ENCODE results near the gene SLC35D3. TPM values are rescaled to one million over a fixed set of nuclear protein-coding genes. Genes with fewer than 3 reads are reported as not detected.
A peak's percentile ranks its signal among the peaks of the same experiment; 100 is the strongest.
"Not testable (repeated sequence)": the region's sequence is repeated elsewhere in the genome, so short reads cannot be mapped to it uniquely, and the experiment has no call there.

SLC35D3 gene
- total RNA-seq, 1 donor from 2014 or later, result not detected

- no peak for DNase-seq (ENCODE audit: low read depth in 2 of 2)
Measured at GRCh38 chr6:136923116-136923953, 1.2 kb downstream of the SLC35D3 start.

- DNase-seq (ENCODE audit: low read depth in 2 of 2), result no peak
Measured at GRCh38 chr6:136923954-136924673, 2.0 kb downstream of the SLC35D3 start.

GRCh38 chr6:136926383-136926782 lies 4.3 kb downstream of the SLC35D3 start:
- DNase-seq (ENCODE audit: low read depth in 2 of 2), result no peak

GRCh38 chr6:136927292-136927691 lies 5.2 kb downstream of the SLC35D3 start:
- DNase-seq (ENCODE audit: low read depth in 2 of 2), result peak in 1 of 2 donors; percentile 35

GRCh38 chr6:136930528-136930927 lies 8.4 kb downstream of the SLC35D3 start:
- DNase-seq (ENCODE audit: low read depth in 2 of 2), result no peak

GRCh38 chr6:136932599-136932998 lies 10.5 kb downstream of the SLC35D3 start:
- no peak for DNase-seq (ENCODE audit: low read depth in 2 of 2)

- no peak for DNase-seq (ENCODE audit: low read depth in 2 of 2)
Measured at GRCh38 chr6:136945072-136945471, 23.0 kb downstream of the SLC35D3 start.

GRCh38 chr6:136945711-136946121 lies 23.6 kb downstream of the SLC35D3 start:
- no peak for DNase-seq (ENCODE audit: low read depth in 2 of 2)

- DNase-seq (ENCODE audit: low read depth in 2 of 2), result no peak
Measured at GRCh38 chr6:136947037-136947436, 24.9 kb downstream of the SLC35D3 start.

GRCh38 chr6:136949957-136950356 lies 27.9 kb downstream of the SLC35D3 start:
- DNase-seq (ENCODE audit: low read depth in 2 of 2), result not testable (repeated sequence)

- DNase-seq (ENCODE audit: low read depth in 2 of 2), result no peak
Measured at GRCh38 chr6:136950436-136951126, 28.5 kb downstream of the SLC35D3 start.

GRCh38 chr6:136952714-136953260 lies 30.7 kb downstream of the SLC35D3 start:
- no peak for DNase-seq (ENCODE audit: low read depth in 2 of 2)

- DNase-seq (ENCODE audit: low read depth in 2 of 2), result no peak
Measured at GRCh38 chr6:136955123-136955522, 33.0 kb downstream of the SLC35D3 start.

- DNase-seq (ENCODE audit: low read depth in 2 of 2), result peak in 1 of 2 donors; percentile 40
Measured at GRCh38 chr6:136956590-136957544, 34.8 kb downstream of the SLC35D3 start.

GRCh38 chr6:136958168-136958567 lies 36.1 kb downstream of the SLC35D3 start:
- no peak for DNase-seq (ENCODE audit: low read depth in 2 of 2)

- no peak for DNase-seq (ENCODE audit: low read depth in 2 of 2)
Measured at GRCh38 chr6:136959471-136959891, 37.4 kb downstream of the SLC35D3 start.

- DNase-seq (ENCODE audit: low read depth in 2 of 2), result not testable (repeated sequence)
Measured at GRCh38 chr6:136959935-136960334, 37.8 kb downstream of the SLC35D3 start.

GRCh38 chr6:136960781-136961180 lies 38.7 kb downstream of the SLC35D3 start:
- DNase-seq (ENCODE audit: low read depth in 2 of 2), result no peak

- no peak for DNase-seq (ENCODE audit: low read depth in 2 of 2)
Measured at GRCh38 chr6:136961848-136962247, 39.7 kb downstream of the SLC35D3 start.

- DNase-seq (ENCODE audit: low read depth in 2 of 2), result peak; percentile 67 to 78
Measured at GRCh38 chr6:136962661-136963060, 40.6 kb downstream of the SLC35D3 start.

- no peak for DNase-seq (ENCODE audit: low read depth in 2 of 2)
Measured at GRCh38 chr6:136963259-136963658, 41.2 kb downstream of the SLC35D3 start.

Measured in dermis microvascular lymphatic vessel endothelial cell (primary cell).